Endothelial cell of umbilical vein (primary cell): ENCODE data around the gene RAB6B. TPM values are rescaled to one million over a fixed set of nuclear protein-coding genes. Genes with fewer than 3 reads are reported as not detected.

ENCODE experiments used
- BruUV-seq: library from RNA; stranded (reverse); fragments of 400-500 nt; replicated peaks from 2 replicates; lab custom pipeline; 2021; lab: Mats Ljungman, UMichigan
- CTCF ChIA-PET: fragments of 300-600, 350-600 bp; sonication (Branson Sonifier 250); formaldehyde crosslinking; loops from one replicate; lab custom pipeline; 2021; ENCODE audit warnings: antibody characterized with exemption, inconsistent platforms; lab: Charles Lee
- POLR2A ChIA-PET: fragments of 300-600, 350-600 bp; sonication (Branson Sonifier 250); formaldehyde crosslinking; loops from one replicate; lab custom pipeline; 2021; ENCODE audit warnings: antibody characterized with exemption, inconsistent platforms; lab: Charles Lee
- DNase-seq: peaks from one replicate; pipeline ENCODE4 v3.0.0-alpha.2; 2011; ENCODE audit warnings: low read depth, low spot score
- FAIRE-seq: peaks from 2 replicates; lab custom pipeline; 2011; peaks lifted over from hg19 to GRCh38; lab: Jason Lieb, UNC
- H2AFZ ChIP-seq: 2 replicates; pipeline ENCODE4 v1.6.0; 2012; ENCODE audit warnings: low read depth, low read length, control low read depth, inconsistent platforms
- H3K27ac ChIP-seq: 2 replicates; pipeline ENCODE4 v1.5.1; 2011; ENCODE audit warnings: low read depth, mild to moderate bottlenecking, control low read depth, low read length, moderate library complexity; ENCODE audit not compliant: insufficient read depth
- H3K27me3 ChIP-seq, 2 experiments: 2 replicates each; pipeline versions ENCODE4 v1.6.0 to v1.6.1; 2011; ENCODE audit warnings: low read length in 2 of 2, mixed read lengths in 1 of 2; ENCODE audit not compliant: control insufficient read depth in 2 of 2, insufficient read depth in 2 of 2
- H3K36me3 ChIP-seq, 2 experiments: 2 replicates in 1 of 2; 3 replicates in 1 of 2; pipeline ENCODE4 v1.5.1; 2011; ENCODE audit warnings: low read length in 2 of 2, mild to moderate bottlenecking in 1 of 2, moderate library complexity in 1 of 2; ENCODE audit not compliant: control insufficient read depth in 2 of 2, insufficient read depth in 2 of 2; ENCODE audit errors: extremely low read depth in 1 of 2
- H3K4me1 ChIP-seq: 3 replicates; pipeline ENCODE4 v1.5.1; 2011; ENCODE audit warnings: mild to moderate bottlenecking, low read length; ENCODE audit not compliant: control insufficient read depth, insufficient read depth; ENCODE audit errors: extremely low read depth
- H3K4me2 ChIP-seq: 2 replicates; pipeline ENCODE4 v1.6.1; 2011; ENCODE audit warnings: low read length, control low read depth, mixed read lengths; ENCODE audit not compliant: insufficient read depth
- H3K4me3 ChIP-seq, 3 experiments: fragments of 200-600 bp in 1 of 3; sonication (generic), shearing (Covaris generic) in 1 of 3; replicated peaks in 1 of 3; 2 replicates each; pipeline ENCODE4 v1.5.1; 2011 to 2016; ENCODE audit warnings: control low read depth in 3 of 3, low read length in 3 of 3, mild to moderate bottlenecking in 2 of 3, inconsistent platforms in 1 of 3, low read depth in 1 of 3, moderate library complexity in 1 of 3; ENCODE audit not compliant: insufficient read depth in 1 of 3
- H3K79me2 ChIP-seq: 2 replicates; pipeline ENCODE4 v1.6.0; 2012; ENCODE audit warnings: low read length, inconsistent platforms; ENCODE audit not compliant: control insufficient read depth, insufficient read depth
- H3K9ac ChIP-seq: replicated peaks from 2 replicates; pipeline ENCODE3; 2011; ENCODE audit warnings: low read length, control low read depth; ENCODE audit not compliant: insufficient read depth; ENCODE audit errors: extremely low read depth
- H3K9me1 ChIP-seq: replicated peaks from 3 replicates; pipeline ENCODE4 v1.6.0; 2011; ENCODE audit warnings: mild to moderate bottlenecking, low read length; ENCODE audit not compliant: control insufficient read depth, insufficient read depth; ENCODE audit errors: extremely low read depth
- H3K9me3 ChIP-seq: replicated peaks from 2 replicates; pipeline ENCODE4 v1.5.1; 2012; ENCODE audit warnings: low read length, inconsistent platforms; ENCODE audit not compliant: control insufficient read depth, insufficient read depth
- H4K20me1 ChIP-seq: replicated peaks from 2 replicates; pipeline ENCODE3; 2011; ENCODE audit warnings: mild to moderate bottlenecking, low read length; ENCODE audit not compliant: control insufficient read depth, insufficient read depth; ENCODE audit errors: extremely low read depth
- CTCF ChIP-seq, 2 donors: IDR thresholded peaks; 1 replicate in 1 of 2; 2 replicates in 1 of 2; pipeline ENCODE4 v1.5.1; 2011; ENCODE audit warnings: low read length in 2 of 2, mild to moderate bottlenecking in 2 of 2, moderate library complexity in 2 of 2, control low read depth in 1 of 2, inconsistent platforms in 1 of 2, low read depth in 1 of 2; ENCODE audit not compliant: insufficient read depth in 1 of 2; ENCODE audit errors: extremely low read depth in 1 of 2
- EZH2 ChIP-seq: IDR thresholded peaks from 2 replicates; pipeline ENCODE4 v1.6.1; 2012; ENCODE audit warnings: borderline replicate concordance, low read depth, mild to moderate bottlenecking, moderate library complexity, low read length, inconsistent platforms; ENCODE audit not compliant: severe bottlenecking
- FOS ChIP-seq: IDR thresholded peaks from 2 replicates; pipeline ENCODE4 v1.6.1; 2011; ENCODE audit warnings: mild to moderate bottlenecking, low read length, moderate library complexity, borderline replicate concordance; ENCODE audit not compliant: insufficient read depth
- GATA2 ChIP-seq: IDR thresholded peaks from 2 replicates; pipeline ENCODE4 v1.7.0; 2011; ENCODE audit warnings: low read depth, mild to moderate bottlenecking, moderate library complexity, mixed read lengths, low read length; ENCODE audit not compliant: insufficient read length, insufficient read depth
- JUN ChIP-seq: IDR thresholded peaks from 2 replicates; pipeline ENCODE4 v1.6.1; 2011; ENCODE audit warnings: borderline replicate concordance, low read depth; ENCODE audit not compliant: insufficient read length, insufficient read depth
- MAX ChIP-seq: IDR thresholded peaks from 2 replicates; pipeline ENCODE4 v1.6.1; 2011; ENCODE audit not compliant: insufficient read depth, insufficient read length
- MYC ChIP-seq: IDR thresholded peaks from one replicate; pipeline ENCODE4 v1.6.1; 2011; ENCODE audit warnings: mild to moderate bottlenecking, low read depth, low read length
- POLR2A ChIP-seq: IDR thresholded peaks from 2 replicates; pipeline ENCODE4 v1.6.1; 2012; ENCODE audit warnings: low read depth, mild to moderate bottlenecking, control low read depth, low read length
- POLR2AphosphoS5 ChIP-seq: IDR thresholded peaks from 2 replicates; pipeline ENCODE4 v1.6.1; 2012; ENCODE audit warnings: low read depth, mild to moderate bottlenecking, control low read depth, low read length, moderate library complexity; ENCODE audit not compliant: insufficient read depth
- dilution Hi-C: fragments of 300-500 bp; cut with MboI; formaldehyde crosslinking; loops from one replicate; pipeline ENCODE4 v1.15.0; 2019; ENCODE audit warnings: low sequenced_read_pairs; ENCODE audit not compliant: extremely low pct_ligation_motif_present
- intact Hi-C: fragments of 100-400 bp; cut with micrococcal nuclease; formaldehyde crosslinking; loops from one replicate; pipeline ENCODE4 v1.10.0; 2022
- polyA plus RNA-seq, 4 experiments: library from polyadenylated mRNA; depleted of rRNA in 3 of 4; stranded (reverse) in 3 of 4; unstranded in 1 of 4; fragments of >200 nt; gene quantifications; 2 replicates each; pipeline versions ENCODE4 v1.2.1 to v1.2.3, GENCODE V29; 2011 to 2012; ENCODE audit warnings: missing spikeins in 1 of 4
- total RNA-seq: library from RNA; stranded (reverse); gene quantifications from 2 replicates; pipeline ENCODE4 v1.2.3, GENCODE V29; 2021

RAB6B gene
- total and polyA plus RNA-seq, 2 donors (not counting 3 experiments of a cell fraction or from before 2014, with no cell fraction given): 1.7 to 6.7 TPM

- dilution Hi-C loops (no loop called here), intact Hi-C loops (no loop called here)
- ChIA-PET CTCF (interaction anchor here (1.5 kb wide), 1 partner anchor 384 kb away, joined by 5 read pairs; no protein-coding TSS in a partner anchor), POLR2A (no interaction called here)
- Histone ChIP-seq H2AFZ (no peak overlapping the region), H3K9ac (no peak overlapping the region), H3K4me2 (no peak overlapping the region), H3K4me1 (no peaks in the 10 kb centered on the region), H3K27me3 (no peaks in the 10 kb centered on the region), H3K27ac (no peak overlapping the region), H3K79me2 (no peaks in the 10 kb centered on the region), H3K9me3 (no peaks in the 10 kb centered on the region), H4K20me1 (no peaks in the 10 kb centered on the region), H3K36me3 (no peaks in the 10 kb centered on the region), H3K4me3 (no peak overlapping the region), H3K9me1 (no peaks in the 10 kb centered on the region)
- TF ChIP-seq POLR2AphosphoS5 (no peak), JUN (no peak), CTCF (IDR thresholded peaks at IDR 0.05; ENCODE audit: extremely low read depth in 1 of 2, insufficient read depth in 1 of 2, low read depth in 1 of 2, low read length in 2 of 2) (no peak)
- DNase-seq: no peak
- FAIRE-seq: no peak
- no TSS peak for BruUV-seq
Measured at GRCh38 chr3:133827684-133828083, 68.0 kb downstream of the RAB6B start.

- ChIA-PET POLR2A (no interaction called here), CTCF (interaction anchor here (1.5 kb wide), 1 partner anchor 385 kb away, joined by 5 read pairs; no protein-coding TSS in a partner anchor)
- H2AFZ ChIP-seq: no peak overlapping the region
- no peak overlapping the region for H3K4me3 ChIP-seq
- no peak overlapping the region for H3K4me2 ChIP-seq
- TF ChIP-seq GATA2 (no peak), POLR2AphosphoS5 (no peak), JUN (no peak), EZH2 (no peak), FOS (no peak), MAX (no peak), POLR2A (no peak), MYC (no peak)
- H3K79me2 ChIP-seq: no peaks in the 10 kb centered on the region
- FAIRE-seq: no peak
- DNase-seq: no peak
- intact Hi-C loops (no loop called here), dilution Hi-C loops (no loop called here)
- H3K4me1 ChIP-seq: no peaks in the 10 kb centered on the region
- H3K27me3 ChIP-seq: no peaks in the 10 kb centered on the region
- no peaks in the 10 kb centered on the region for H3K9me3 ChIP-seq
- no peaks in the 10 kb centered on the region for H4K20me1 ChIP-seq
- no peaks in the 10 kb centered on the region for H3K9me1 ChIP-seq
- H3K27ac ChIP-seq: no peak overlapping the region
- no peak overlapping the region for H3K9ac ChIP-seq
- peaks cover 0 to 3% of the 10 kb centered on the region in 2 experiments for H3K36me3 ChIP-seq
- no TSS peak for BruUV-seq
Measured at GRCh38 chr3:133827136-133827535, 68.5 kb downstream of the RAB6B start.
